PFSK-1 (cell line): ENCODE measurements around the gene MTX1.

ENCODE experiments used
- FOXP2 ChIP-seq: optimal IDR thresholded peaks from 2 replicates; pipeline ENCODE3; 2011; ENCODE audit warnings: borderline replicate concordance, control low read depth, inconsistent platforms; ENCODE audit not compliant: insufficient read depth; ENCODE audit errors: extremely low read length, extremely low read depth
- POLR2AphosphoS5 ChIP-seq: IDR thresholded peaks from 2 replicates; pipeline ENCODE4 v1.6.1; 2012; ENCODE audit warnings: low read depth, mild to moderate bottlenecking, control low read depth, low read length, moderate library complexity
- REST ChIP-seq, 2 experiments: IDR thresholded peaks; 2 replicates each; pipeline versions ENCODE4 v1.6.1 to v1.8.0; 2011 to 2012; ENCODE audit warnings: low read depth in 2 of 2, low read length in 2 of 2, control low read depth in 1 of 2, inconsistent platforms in 1 of 2, mild to moderate bottlenecking in 1 of 2, moderate library complexity in 1 of 2; ENCODE audit not compliant: insufficient read depth in 1 of 2
- SIN3A ChIP-seq: IDR thresholded peaks from 2 replicates; pipeline ENCODE4 v1.6.1; 2012; ENCODE audit warnings: mild to moderate bottlenecking, low read length, moderate library complexity, borderline replicate concordance; ENCODE audit not compliant: insufficient read depth
- TAF1 ChIP-seq: IDR thresholded peaks from 2 replicates; pipeline ENCODE4 v1.6.1; 2012; ENCODE audit warnings: low read length, control low read depth, borderline replicate concordance; ENCODE audit not compliant: insufficient read depth

GRCh38 chr1:155158991-155159390, 49.5 kb upstream of the MTX1 start:
- TF ChIP-seq TAF1 (no peak), POLR2AphosphoS5 (no peak), SIN3A (no peak), REST (IDR thresholded peaks at IDR 0.05; ENCODE audit: insufficient read depth in 1 of 2, low read depth in 2 of 2, low read length in 2 of 2) (no peak), FOXP2 (no peak)
